NCI-H2171 (cell line): ENCODE measurements around the gene LSM3.

Experiments
- DNase-seq: peaks from one replicate; lab custom pipeline; 2025; lab: John Stamatoyannopoulos, UW

Gene LSM3

DNA sequence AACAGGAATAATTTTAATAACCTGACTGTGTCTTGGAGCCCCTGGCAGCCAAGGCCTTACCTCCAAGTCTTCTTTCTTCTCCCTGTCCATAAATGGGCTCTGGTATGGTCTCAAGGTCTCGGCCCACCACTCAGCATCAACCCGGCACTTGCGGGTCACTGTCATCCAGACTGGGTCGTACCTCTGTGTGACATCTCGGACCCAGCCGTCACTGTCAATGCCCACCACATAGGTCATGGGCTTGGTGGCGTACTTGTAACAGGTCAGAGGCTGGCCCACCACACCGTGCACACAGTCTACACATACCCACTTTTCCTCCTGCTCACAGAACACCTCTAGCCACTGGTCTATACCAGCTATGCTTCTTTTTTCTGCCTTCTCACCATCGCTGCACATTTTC lies 20.7 kb upstream of the LSM3 start:
- DNase-seq: no peak

- DNase-seq: no peak
Observed at GRCh38 chr3:14158370-14158769, 20.2 kb upstream of the LSM3 start.

DNA sequence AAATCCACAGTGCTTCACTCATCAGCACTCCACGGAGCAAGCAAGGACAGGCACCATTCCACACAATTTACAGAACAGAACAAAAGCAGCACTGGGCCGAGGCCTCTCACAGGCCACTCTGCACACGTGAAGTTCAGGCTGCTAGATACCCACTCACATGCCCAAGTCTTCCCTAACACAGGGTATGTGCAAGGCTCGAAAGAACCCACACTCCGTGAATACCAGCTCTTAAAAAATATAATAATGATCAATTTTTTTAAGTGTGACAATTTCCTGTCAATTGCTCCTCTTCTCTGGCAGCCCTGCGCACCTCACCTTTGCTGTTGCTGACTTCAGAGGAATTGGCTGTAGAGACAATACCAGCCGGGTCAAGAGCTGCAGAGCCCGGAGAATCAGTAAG lies 19.2 kb upstream of the LSM3 start:
- DNase-seq: no peak

DNA sequence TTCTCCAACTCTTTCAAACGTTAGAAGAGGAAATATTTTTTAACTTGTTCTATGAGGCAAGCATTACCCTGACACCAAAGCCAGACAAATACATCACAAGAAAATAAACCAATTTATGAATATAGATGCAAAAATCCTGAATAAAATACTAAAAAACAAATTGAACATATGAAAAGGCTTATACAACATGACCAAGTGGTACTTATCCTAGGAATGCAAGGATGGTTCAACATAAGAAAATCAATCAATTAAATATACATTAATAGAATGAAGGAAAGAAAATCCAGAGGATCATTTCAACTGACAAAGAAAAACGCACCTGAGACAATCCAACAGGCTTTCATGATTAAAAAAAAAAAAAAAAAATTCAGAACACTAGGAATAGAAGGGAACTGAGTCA lies 17.3 kb upstream of the LSM3 start:
- no peak for DNase-seq

DNA sequence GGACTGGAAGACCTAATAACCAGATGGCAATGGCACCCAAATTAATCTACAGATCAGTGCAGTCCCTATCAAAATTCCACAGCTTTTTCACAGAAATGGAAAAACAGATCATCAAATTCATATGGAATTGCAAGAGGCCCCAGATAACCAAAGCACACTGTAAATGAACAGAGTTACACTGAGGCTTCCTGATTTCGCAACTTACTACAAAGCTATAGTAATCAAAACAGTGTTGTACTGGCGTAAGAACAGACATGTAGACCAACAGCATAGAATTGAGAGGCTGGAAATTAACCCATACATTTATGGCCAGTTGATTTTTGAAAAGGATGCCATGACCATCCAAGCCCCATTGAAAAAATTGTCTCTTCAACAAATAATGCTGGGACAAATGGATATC lies 16.4 kb upstream of the LSM3 start:
- DNase-seq: no peak

DNA sequence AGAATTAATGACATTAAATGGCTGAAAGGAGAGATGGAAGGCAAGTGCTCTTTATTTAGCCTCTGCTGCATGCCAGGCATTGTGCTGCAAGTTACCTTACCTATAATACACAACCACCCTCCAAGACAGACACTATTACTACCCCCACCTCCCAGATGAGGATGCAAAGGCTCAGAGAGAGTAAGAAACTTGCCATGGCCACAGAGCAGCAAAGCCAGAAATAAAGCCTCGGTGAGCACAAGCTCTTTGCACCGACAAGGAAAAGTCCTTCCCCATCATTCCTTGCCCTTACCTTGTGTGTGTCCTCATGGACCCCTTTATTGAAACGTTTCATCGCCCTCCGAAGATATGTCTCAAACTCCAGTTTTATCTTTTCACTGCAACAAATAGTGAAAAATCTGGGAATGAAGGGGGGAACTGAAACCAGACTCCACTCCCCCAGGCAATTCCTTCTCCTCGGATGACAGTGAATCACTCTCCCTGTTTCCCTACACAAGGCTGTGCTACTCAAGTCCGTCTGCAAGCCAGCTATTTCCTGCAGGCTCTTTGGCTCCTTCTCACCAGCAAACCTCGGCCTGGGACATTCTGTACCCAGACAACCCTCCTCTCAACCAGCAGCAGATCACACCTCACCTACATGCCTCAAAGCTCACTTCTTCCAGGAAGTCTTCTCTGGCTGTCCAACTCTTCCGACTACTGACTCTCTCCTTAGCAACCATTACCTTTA lies 11.6 kb upstream of the LSM3 start:
- DNase-seq: no peak

DNA sequence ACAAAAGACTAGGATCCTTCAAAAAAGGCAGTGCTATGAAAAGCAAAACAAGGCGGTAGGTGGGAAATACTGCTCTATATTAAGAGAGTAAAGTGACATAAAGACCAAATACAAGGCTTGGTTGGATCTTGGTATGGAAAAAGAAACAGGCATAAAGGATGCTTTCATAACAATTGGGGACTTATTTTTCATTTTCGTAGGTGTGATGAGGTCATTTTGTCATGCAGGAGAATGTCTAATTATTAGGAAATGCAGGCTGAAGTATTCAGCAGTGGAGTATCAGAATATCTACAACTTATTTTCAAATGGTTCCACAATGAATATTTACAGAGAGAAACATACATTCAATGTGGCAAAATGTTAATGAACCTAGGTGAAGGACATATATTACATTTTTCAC lies 9.2 kb upstream of the LSM3 start:
- DNase-seq: no peak

DNA sequence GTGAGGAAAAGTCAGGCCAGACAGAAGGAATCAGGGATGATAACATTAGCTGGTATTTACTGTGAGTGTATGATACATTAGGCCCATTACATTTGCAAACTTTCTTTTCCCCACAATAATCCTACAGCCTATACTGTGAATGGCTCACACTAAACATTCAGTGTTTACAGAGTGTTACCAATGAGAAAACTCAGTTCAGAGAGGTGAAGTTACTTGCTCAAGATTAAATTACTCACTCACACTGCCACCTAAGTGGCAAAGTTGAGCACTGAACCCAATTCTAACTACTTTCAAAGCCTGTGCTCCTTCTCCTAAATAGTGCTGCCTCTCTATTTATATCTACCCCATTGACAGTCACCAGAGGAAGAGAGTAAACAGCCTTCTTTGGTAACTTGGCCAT lies 8.7 kb upstream of the LSM3 start:
- DNase-seq: no peak

GRCh38 chr3:14170531-14171159 lies 8.0 kb upstream of the LSM3 start:
- DNase-seq: no peak

DNA sequence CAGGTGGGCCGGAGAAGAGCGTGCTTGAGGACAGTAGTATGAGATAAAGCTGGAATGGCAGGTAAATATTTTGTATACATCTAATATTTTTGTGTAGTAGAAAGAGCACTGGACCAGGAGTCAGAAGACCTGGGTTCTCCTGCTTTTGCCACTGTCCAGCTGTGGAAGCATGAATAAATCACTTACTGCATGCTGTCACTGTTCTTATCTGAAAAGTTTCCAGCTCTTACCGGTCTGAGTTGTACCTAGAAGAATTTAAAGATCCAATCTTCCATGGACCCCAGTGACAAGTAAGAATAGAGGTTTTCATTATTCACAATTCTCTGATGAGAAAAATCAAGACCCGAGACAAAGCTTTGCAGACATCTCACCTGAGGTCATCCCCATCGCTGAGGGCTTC lies 6.1 kb upstream of the LSM3 start:
- DNase-seq: no peak

GRCh38 chr3:14174483-14174882 lies 4.1 kb upstream of the LSM3 start:
- no peak for DNase-seq

DNA sequence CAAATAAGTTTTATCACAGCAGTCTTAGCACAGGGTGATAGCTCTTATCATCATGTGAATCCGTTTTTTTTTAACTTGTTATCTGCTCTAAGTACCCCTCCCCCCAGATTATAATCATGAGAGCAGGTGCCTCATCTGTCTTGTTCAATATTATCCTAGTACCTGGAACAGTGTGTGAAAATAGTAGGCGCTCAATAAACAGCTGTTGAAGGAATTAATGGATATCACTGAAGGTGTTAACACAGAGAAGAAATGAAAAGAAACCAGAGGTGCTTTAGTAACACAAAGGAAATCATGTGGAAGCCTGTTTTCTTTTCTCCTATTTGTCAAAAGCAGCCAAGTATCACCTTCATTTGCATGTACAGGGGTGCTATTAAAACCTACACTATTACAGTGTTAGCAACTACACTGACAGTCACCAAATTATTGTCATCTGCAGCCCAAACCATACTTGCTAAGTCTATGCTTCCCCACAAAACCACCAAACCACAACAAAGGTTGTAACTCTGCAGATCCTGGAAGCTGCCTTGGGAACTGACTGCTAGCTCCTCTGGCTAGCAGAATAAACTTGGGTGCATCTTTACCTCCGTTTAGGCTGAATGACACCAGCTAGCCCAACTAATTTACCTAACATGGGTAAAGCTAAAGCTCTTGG lies 3.1 kb upstream of the LSM3 start:
- DNase-seq: no peak

DNA sequence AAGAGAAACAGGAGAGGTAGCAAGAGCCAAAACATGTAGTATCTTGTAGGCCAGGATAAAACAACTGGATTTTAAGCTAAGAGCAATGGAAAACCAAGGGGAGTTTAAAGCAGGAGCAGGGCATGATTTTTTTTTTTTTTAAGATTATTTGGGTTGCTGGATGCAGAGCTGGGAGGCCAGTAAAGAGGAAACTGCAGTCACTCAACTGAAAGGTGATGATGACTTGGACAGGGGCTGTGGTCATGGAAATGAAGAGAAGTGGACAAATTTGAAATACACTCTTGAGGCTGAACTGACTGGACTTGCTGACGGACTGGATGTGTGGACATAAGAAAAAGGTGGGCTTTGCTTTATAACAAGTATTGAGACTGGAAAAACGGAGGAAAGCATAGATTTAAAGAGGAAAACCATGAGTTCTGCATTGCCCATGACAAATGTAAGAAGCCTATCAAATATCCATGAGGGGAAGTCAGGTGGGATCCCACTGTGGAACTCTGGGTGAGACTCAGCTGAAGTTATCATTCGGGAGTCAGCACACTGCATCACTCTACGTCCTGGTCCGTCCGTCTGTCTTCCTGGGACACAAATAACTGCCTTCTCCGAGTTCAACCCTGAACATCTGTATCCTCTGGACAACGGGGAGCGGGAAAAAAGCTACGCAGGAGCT lies 904 bp upstream of the LSM3 start:
- DNase-seq: no peak

- no peak for DNase-seq
Observed at GRCh38 chr3:14179114-14179465, 473 bp downstream of the LSM3 start.

GRCh38 chr3:14179795-14180194 lies 1.2 kb downstream of the LSM3 start:
- DNase-seq: no peak

DNA sequence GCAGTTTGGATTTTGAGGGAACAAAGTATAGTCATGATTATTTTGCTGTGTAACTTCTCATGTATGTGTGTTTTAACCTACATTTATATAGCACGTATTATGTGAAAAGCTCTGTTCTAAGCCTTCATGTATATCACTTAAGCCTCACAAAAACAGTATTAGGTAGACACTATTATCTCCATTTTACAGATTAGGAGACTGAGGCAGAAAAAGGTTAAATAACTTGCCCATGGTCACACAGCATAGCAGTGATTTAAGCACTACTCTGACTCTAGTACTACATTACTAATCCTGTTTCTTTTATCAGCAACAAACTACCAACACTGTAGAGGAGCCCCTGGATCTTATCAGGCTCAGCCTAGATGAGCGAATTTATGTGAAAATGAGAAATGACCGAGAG lies 2.6 kb downstream of the LSM3 start:
- DNase-seq: no peak

DNA sequence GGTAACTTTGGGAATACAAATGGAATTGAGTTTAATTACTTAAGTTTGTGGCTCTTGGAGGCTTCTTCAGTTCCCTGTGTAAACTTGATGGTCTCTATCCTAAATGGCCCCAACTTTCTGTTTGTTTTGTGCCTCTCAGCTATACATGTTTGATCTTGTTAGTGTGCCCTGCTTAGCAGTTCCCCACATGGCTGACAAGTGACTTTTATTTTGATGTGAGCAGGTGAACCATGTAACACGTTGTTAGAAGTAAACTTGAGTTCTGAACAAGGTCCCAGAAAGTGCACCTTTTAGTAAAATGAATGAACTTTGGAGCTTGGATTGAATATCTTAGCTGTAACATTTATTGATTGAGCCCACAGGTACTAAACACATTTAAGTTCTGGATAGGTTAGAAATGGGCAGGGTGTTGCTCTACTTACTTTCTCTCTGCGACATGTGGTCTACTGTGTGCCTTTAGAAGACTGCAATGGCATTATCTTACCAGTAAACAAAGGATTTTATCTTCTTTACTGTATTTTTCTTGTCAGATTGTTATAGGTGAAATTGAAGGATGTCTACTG lies 4.5 kb downstream of the LSM3 start:
- DNase-seq: no peak

- no peak for DNase-seq
Observed at GRCh38 chr3:14186854-14187458, 8.3 kb downstream of the LSM3 start.

DNA sequence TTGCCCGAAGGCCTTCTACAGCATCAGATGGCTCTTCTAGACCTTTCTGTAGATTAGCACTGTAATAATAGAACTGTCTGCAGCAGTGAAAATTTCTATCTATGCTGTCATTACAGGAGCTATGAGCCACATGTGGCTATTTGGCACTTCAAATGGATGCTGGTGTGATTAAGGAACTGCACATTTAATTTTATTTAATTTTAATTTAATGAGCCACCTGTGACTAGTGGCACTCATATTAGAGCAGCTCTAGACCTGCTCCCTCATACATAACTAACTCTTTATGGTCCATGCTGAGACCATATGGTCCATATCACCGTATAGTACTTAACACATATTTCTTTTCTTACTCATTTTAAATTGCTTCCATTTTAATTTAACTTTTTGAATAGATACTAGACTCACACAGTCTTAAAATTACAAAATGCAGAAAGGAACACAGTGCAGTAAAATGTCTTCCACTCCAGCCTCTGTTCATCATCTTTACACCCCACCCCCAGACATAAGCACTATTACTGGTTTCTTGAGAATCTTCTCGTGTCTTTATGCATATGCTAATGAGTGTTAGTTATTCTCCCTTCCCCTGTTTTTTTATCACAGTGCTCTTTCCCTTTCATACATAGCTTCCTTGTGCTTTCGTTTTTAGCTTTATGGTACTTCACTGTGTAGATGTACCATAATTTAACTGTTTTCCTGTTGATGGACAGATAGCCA lies 9.6 kb downstream of the LSM3 start:
- no peak for DNase-seq

DNA sequence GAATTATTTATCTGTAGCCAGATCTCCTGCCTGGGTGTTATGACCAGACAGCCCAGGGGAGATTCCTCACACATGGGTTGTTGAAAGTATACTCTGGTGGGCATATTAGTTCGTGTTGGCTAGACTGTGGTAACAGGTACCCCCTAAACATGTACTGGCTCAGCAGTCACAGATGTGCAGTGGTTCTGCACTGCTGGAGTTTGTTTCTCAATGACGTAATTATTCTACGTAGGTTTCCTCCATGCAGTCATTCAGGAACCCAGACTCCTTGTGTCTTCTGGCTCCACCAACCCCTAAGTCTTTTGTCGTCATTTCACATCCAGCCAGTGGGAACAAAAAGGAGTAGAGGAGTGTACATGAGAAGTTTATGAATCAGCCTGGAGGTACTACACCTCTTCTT lies 16.2 kb downstream of the LSM3 start:
- no peak for DNase-seq

DNA sequence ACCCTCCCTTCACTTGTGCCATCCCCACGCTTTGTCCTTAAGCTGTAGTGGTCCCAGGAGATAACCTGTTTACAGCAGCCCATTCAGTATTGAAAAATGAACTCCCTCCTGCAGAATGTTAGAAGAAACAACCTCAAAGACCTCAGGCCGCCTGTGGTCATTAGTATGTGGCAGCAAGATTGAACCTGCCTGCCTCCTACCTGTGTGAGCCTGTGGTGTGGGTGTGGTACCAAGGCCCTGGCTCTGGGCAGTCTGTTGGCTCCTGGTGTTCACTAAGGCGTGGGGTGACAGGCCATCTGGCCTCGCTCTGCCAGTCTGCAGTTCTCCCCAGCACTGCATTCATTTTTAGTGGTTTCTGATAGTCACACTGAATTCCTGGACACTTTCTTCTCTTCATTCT lies 21.0 kb downstream of the LSM3 start:
- DNase-seq: no peak

- no peak for DNase-seq
Observed at GRCh38 chr3:14200276-14200675, 21.7 kb downstream of the LSM3 start.
